Eye (tissue), 1 donor: ENCODE data around the gene STOM.
"Not testable (repeated sequence)": the region's sequence is repeated elsewhere in the genome, so short reads cannot be mapped to it uniquely, and the experiment has no call there.

Experiments
- DNase-seq: peaks from one replicate; pipeline ENCODE4 v3.0.0-alpha.2; 2015

The STOM gene

DNA sequence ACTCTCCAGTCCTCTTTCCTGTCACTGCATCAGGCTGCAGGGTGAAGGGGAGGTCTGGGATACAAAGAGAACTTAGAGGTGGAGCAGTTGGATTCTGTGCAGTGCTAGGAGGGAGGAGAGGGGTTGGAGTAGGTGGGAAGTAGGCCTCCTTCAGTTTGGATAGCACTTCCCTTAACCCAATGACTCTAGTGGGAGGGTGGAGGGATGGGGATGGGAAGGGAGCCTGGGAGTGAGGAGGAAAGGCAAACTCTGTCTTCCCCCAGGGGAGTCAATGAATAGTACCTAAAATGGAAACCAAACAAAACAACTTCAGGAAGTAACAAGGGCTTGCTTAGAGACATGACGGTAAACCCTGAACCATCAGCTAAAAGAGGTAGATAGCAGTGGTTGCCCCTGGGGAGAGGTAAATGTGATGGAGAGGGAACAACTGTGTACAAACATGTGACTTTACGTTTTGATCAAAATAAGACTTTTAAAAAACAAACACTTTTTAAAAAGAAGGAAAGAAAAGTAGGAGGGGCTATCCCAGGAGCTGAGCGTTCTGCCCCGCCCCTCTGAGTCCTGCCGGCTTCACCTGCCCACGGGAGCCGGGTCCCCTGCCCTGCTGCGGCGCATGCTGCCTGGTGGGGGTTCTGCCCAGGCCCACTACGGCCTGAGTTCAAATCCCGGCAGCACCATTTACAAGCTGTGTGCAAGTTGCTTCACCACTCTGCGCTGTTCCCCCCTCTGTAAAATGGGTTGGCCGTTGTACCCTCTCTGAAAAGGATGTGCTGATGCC is 71.2 kb downstream of the STOM start:
- DNase-seq, result peak; percentile 42

DNA sequence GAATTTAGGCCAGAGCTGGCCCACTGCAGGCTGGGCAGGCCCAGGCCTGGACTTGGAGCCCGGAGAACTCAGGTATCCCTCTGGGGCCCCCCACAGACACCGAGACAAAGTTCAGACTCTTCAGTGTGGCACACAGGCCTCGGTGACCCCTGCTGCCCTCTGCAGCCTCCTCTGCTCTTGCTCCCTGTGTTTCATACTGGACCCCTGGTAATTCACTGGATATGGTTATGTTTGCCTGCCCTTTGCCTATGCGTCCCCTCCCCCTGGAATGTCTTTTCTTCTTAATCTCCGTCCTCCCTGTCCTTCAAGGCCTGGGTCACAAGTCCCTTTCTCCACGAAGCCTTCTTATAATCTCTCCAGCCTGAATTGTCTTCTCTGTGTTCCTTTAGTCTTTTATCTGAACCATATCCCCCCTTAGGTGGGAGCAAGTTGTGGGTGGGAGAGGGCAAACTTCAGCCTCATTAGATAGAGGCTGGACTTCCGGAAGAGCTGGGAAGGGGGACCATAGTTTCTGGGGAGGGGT is 72.0 kb downstream of the STOM start:
- no peak for DNase-seq

DNA sequence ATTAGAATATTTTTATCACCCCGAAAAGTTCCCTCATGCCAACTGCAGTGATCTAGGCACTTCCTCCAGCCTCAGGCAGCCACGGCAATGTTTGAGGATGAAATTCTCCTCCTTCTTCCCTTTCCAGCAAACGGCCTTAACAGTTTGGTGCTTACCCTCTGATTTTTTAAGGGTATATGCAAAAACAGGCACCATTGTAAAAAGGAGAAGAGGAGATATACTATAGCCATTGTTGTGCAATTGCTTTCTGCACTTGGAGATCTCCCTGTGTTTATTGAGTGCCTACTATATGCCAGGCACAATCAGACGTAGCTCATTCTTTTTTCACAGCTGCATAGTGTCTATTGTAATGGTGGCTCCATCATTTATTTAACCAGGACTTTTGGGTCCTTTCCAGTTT is 72.7 kb downstream of the STOM start:
- no peak for DNase-seq

DNA sequence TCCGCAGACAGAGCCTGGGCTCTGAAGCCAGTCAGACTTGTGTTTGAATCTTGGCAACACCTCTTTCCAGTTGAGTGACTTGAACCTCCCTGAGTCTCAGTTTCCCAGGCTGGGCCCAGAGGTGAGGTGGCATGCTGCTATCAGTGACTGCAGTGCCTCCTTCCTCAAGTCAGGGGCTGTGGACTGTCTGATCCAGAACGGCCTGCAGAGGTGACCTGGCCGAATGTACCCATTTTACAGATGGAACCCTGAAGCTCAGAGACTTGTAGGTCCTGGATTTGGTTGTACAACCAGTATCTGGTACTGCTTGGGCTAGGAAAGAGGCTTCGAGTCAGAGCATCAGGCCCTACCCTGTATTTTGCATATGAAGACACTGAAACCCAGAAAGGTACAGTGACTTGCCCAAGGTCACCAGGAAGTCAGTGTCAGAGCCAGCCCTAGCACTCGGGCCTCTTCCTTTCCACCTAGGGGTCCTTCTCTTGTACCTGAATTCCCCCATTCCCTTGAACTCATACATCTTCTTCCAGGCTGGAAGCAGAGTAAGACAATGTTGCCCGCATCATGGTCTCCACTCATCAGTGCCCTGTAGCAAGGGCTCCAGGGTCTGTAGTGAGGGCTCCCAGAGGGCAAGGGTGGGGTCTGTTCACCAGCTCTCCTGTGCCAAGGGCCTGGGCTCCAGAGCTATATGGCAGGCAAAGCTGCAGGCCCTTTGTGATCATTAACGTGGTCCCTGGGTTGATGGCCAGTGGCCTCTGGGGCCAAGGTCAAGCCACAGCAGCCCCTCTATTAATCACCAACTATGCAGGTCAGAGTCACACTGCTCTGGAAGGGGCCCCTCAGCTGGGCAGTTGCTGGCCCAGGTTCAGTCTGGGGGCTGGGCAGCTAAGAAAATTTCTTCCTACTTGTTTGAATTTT is 73.6 kb downstream of the STOM start:
- DNase-seq, result no peak

DNA sequence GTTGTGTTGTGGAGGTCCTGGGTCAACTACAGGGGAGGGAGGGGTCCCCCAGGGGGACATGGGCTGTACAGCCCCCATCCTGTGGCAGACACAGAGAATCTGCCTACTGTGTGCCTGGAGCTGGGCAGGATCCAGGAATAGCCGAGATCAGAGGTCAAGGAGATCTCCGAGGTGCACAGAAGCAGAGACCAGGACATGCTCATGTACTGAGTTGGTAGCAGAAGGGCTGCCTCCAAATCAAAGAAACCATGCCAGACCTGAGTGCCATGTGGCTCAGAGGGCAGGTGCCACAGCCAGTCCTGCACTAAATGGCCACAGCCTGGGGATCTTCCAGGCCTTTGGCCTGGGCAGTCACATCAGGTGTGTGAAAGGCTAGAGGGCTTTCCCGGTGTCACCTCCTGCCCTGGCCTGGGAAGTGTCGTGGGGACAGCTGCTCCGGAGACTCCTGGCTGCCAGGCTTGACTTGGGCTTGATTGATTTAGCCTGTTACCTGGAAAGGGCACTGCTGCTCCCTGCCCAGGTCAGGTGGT is 74.3 kb downstream of the STOM start:
- no peak for DNase-seq

DNA sequence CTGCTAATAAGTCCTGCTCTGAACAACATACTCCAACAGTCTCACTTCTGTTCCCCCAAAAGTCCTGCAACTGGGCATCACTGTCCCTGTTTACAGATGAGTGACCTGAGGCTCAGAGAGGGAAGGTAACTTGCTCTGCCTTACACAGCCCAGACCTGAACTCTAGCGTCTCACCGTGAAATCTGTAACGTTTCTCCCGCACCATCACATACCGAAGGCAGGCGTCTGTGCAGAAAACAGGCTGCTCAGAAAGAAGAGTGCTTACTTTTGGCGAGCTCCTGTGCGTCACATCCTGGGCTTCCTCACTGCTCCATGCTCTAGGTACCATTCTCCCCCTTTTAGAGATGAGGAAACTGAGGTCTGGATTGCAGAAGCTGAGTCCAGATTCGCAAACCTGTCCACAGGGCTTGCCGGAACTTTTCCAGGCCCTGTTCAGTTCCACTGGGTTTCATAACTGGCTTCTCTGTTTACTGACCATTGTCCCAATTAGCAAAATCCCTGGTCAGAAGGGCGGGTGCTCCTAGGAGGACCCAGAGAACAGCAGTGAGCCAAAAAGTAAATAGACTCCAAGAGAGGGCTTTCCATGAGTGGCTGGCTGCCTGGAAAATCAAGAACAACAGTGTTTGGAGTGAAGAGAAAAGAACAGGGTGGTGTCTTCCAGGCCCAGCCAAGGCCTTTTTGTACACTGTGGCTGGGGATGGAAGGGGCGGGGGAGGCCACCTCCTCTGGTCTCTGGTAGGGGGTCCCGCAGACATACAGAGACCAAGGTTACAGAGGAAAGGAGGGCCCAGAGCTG is 75.0 kb downstream of the STOM start:
- DNase-seq, result no peak

DNA sequence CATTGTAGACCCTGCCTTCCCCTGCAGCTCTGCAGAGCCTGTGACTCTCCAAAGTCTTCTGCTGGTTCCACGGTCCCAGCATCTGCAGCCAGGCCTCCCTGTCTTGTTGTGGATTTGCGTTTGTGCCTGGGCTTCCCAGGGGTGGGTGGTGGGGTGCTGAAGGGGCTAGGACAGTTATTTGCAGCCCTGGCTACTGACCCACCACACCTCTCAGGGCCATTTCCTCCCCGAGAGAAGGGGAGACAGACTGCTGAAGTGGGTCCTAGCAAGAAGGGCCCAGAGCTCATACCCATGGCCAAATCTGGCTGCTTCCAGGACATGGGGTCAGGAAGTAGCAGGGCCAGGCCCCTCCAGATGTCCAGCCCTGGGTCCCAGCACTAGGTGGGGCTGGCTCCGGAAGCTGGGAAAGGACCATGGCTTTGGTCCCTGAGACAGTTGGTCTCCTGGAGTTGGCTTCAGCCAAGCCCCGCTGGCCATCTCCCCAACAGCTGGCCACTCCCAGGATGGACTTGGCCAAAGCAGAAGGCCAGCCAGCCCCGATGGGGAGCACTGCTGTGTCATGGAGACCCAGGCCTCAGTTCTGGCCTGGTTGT is 75.8 kb downstream of the STOM start:
- DNase-seq, result no peak

DNA sequence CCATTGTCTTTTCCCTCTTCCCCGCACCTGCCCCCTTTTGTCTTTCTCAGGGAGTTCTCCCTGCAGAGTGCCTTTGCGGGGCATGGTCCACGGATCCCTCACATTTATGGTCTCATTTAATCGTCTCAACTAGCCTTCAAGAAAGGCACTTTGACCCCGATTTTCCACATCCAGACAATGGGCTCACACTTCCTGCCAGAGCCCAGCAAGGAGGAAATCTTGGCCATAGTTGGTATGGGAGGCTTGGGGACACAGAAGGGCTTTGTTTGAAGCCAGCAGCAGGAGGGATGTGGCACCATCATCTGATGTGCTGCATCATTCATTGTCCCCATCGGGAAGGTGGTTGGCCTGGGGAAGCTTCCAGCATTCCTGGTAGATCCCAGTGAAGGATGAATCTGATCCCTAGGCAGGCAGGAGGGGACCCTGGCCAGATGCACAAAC is 77.2 kb downstream of the STOM start:
- no peak for DNase-seq

DNA sequence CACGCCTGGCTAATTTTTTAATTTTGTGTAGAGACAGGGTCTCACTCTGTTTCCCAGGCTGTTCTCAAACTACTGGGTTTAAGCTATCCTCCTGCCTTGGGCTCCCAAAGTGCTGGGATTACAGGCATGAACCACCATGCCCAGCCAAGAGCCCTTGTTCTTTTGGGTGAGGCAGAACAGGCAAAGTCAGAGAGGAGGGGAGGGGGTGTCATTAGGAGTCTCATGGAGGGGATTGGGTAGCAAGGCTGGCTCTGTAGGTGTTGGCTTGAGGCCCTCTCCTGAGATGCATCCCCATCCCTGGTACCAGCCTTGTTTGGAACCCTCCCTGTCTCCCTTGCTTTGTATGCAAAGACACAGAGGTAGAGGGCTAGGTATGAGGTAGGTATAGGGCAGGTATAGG is 78.0 kb downstream of the STOM start:
- no peak for DNase-seq

DNA sequence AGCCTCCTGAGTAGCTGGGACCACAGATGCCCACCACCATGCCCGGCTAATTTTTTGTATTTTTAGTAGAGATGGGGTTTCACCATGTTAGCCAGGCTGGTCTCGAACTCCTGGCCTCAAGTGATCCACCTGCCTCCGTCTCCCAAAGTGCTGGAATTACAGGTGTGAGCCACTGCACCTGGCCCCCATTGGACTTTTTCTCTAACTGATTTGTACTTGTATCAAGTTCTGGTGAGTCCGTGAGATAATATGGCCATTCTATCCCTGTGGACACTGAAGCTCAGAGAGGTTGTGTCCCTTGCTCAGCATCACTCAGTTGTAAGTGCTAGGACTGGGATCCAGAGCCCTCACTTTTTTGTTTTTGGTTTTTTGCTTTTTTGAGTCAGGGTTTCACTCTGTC is 78.5 kb downstream of the STOM start:
- not testable (repeated sequence) for DNase-seq

DNA sequence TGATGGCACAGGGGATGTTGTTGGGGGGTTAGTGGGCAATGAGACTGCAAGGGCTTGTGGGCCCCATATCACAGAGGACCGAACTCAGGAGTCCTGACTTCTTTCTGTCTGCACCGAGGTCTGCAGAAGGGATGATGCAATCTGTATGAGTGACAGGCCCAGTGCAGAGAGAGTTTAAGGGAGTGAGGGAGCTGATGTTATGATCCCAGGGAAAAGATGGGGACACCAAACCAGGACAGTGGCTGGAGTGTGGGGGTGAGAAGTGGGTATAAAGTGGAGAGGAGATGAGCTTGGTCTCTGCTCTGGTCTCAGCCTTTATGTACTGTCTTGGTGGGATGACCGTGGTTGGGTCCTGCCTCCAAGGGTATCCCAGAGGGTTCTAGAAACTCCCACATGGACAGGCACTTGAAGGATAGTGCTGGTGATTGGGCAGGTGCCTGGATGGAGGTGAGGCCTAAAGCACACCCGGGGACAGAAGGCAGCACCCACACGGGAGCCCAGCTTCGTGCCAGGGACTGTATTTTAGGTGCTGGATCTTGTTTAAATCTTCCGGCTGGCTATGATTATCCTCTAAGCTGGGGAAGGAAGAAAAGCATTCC is 80.2 kb downstream of the STOM start:
- no peak for DNase-seq

DNA sequence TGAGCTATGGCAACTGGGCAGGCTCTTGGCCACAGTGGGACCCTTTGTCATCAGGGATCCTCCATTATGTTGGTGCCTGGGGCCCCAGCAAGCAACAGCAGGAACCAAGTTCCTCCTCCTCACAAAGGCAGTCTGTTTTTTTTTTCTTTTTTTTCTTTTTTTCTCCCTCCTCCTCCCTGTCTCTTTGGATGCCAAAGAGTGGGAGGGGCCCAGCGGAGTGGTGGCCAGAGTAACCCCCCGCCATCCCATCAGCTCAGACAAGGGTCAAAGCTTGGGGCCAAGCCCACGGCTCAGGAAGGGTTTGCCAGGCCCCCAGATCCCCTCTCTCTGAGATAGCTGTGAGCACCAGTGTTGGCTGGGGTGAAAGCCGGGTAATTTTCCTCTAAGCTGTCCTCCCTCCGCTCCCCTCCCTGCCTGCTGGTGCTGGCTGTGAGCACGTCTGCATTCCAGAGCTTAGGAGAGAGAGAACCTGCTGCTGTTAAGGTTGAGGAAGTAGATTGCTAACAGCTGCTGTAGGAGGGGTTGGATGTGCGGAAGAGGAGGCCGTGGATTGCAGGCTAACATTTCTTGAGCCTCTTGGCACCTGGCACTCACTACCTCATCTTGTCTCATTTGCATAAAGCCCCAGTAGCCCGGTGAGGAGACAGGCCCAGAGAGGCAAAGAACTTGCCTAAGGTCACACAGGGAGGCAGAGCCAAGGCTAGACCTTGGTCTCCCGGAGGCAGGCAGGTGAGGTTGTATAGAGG is 80.9 kb downstream of the STOM start:
- peak; percentile 85 for DNase-seq
